GM19468 (cell line): ENCODE data around the gene SIMC1.
"Not testable (repeated sequence)": the region's sequence is repeated elsewhere in the genome, so short reads cannot be mapped to it uniquely, and the experiment has no call there.

Experiments used
- ATAC-seq: cut with Tn5 transposase; IDR thresholded peaks from one replicate; pipeline ENCODE4 v1.9.1; 2021; ENCODE audit warnings: mild to moderate bottlenecking, moderate library complexity, moderate number of reproducible peaks; ENCODE audit not compliant: unreplicated experiment; ENCODE audit errors: extremely low read depth

The SIMC1 gene

GRCh38 chr5:176237971-176238644, at the start of gene SIMC1:
Gene SIMC1 (plus strand): TSS chr5:176238424. CDS start chr5:176238509, 85 bp downstream.
- peak; percentile 64 for ATAC-seq

DNA sequence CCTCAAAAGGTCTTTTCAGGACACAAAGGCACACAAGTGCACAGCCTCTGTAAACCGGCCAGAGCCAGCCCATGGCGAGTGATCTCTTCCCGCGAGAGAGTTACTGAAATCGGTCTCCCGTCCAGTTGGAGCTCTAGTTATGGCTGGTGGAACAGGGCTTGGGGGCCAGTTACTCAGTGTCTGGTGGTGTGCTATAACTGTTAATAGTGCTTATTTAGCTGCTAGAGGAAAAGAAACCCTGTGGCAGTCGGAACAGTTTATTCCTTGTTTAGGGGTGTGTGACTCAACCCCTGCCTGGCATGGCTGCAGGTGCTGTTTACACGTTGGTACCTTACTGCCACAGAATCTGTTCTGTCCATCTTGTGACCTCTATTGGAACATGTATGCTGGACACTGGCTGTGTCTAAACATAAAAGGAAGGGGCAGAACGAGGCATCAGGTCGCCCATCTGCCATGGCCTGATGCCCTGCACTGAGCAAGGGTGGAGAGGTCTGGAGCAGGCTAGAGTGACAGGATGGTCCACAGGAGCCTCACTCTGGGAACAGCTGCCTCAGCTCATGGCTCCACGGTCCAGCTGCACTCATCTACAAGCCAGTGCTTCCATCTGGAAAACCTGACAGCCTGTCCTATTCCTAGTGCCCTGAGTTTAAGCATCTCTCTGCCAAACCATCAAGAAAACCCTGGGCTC, 49.6 kb upstream of the SIMC1 start:
- ATAC-seq: no peak

DNA sequence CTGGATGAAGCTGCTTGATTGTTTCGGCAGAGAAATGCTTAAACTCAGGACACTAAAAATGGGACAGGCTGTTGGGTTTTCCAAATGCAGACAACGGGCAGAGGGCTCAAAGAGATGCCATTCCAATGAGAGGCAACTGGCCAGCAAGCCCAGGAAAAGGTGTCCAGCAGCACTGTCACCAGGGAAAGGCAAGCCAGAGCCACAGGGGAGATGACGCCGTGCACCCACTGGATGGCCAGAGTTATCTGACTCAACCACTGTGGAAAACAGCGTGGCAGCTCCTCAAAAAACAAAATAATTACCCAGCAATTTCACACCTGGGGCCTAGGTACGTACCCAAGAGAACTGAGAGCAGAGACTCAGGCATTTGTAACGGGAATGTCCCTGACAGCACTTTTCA, 48.4 kb upstream of the SIMC1 start:
- ATAC-seq: no peak

- no peak for ATAC-seq
Observed at GRCh38 chr5:176190886-176191755, 47.1 kb upstream of the SIMC1 start.

GRCh38 chr5:176192094-176192721, 46.0 kb upstream of the SIMC1 start:
- no peak for ATAC-seq

DNA sequence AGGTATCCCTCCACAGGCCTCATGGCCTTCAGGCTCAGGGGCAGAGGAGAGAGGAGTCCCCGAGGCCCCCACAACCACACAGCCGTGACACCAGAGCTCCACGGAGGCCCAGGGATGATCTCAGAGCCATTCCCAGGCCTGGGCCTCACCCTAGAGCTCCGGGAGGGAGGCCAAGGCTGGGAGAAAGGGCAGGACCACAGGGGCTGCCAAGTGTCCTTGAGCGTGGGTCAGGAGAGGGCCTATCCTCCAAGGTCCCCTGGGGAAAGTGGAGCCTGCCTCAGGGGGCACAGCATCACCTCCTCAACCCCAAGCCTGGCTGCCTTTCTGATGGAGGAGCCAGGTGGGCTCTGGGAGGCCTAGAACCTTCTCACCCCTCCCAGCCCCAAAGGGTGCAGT, 45.5 kb upstream of the SIMC1 start:
- ATAC-seq: not testable (repeated sequence)

DNA sequence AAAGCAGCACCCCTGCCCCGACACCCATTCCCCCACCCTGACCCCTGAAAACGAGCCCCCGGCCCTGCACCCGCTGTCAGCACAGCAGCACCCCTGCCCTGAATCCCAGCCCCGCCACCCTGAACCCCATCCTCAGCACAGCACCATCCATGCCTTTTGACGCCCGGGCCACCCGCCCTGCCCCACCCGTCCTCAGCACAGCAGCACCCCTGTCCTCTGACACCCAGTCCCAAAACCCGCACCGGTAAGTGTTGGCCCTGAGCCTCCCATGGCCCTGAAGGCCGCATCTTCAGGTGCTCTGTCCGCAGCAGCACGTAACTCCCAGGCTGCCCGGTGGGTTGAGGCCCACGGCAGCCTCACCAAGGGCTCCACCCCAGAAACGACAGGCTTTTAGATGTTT, 44.6 kb upstream of the SIMC1 start:
- ATAC-seq: not testable (repeated sequence)

- not testable (repeated sequence) for ATAC-seq
Observed at GRCh38 chr5:176194238-176195083, 43.8 kb upstream of the SIMC1 start.

- not testable (repeated sequence) for ATAC-seq
Observed at GRCh38 chr5:176195084-176195413, 43.2 kb upstream of the SIMC1 start.

GRCh38 chr5:176195487-176196207, 42.6 kb upstream of the SIMC1 start:
- not testable (repeated sequence) for ATAC-seq

GRCh38 chr5:176196781-176197180, 41.4 kb upstream of the SIMC1 start:
- not testable (repeated sequence) for ATAC-seq

DNA sequence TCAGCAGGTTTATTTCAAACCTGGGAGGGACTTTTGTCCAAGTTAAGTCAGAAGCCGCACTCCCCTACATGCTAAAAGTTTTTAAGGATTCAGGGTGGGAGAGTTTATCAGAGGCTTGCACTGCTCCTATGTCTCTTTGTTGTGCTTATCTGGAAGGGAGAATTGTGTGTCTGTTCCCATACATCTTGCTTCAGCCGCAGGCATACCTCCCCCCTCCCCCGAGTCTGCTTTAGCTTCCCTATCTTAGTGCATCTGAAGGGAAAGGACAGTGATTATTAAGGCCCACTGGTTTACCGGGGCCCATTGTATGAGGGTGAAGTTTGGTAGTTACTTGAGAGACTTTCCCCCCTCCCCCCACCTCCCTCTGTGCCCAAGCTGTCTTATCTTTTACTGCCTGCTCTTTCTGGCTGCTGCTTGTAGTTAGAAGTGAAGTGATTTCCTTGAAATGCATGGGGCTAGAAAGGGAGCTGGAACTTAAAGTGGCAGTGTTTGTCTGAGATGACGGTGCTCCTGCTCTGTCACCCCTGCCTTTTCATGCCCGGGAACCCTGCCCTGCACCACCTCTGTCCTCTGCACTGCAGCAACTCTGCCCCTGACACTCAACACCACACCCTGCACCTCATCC, 40.9 kb upstream of the SIMC1 start:
- not testable (repeated sequence) for ATAC-seq

DNA sequence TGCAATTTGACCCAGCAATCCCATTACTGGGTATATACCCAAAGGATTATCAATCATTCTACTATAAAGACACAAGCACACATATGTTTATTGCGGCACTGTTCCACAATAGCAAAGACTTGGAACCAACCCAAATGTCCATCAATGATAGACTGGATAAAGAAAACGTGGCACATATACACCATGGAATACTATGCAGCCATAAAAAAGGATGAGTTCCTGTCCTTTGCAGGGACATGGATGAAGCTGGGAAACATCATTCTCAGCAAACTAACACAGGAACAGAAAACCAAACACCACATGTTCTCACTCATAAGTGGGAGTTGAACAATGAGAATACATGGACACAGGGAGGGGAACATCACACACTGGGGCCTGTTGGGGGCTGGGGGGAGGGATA, 39.9 kb upstream of the SIMC1 start:
- ATAC-seq: not testable (repeated sequence)

DNA sequence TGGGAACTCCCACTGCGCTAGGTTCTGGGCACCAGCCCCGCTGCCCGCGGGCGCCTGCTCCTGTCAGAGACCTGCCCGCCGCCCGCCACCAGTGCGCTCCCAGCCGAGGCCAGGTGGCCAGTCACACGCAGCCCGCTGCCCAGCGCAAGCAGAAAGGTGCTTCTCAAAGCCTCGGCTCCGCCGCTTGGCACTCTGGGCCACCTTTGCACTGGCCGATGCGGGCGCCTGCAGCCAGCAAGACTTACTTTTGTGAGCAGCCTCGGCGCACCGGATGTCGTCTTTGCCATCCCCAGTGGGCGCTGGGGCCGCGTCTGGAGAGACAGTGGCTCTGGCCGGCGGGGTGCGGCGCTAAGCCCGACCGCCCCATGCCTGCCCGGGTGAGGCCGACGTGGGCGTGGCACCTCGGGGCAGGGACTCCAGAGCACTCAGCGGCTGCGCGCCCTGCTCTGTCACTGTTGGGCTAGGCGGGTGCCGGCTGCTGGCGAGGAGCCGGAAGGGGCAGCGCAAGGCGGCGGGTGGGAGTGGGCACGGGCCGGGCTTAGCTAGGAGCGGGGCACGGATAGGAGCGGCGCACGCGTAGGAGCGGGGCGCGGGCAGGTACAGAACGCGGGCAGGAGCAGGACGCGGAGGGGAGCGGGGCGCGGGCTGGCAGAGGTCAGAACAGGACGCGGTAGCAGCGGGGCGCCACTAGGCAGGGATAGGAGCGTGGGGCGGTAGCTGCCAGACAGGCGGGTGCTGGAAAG, 39.1 kb upstream of the SIMC1 start:
- ATAC-seq: not testable (repeated sequence)

DNA sequence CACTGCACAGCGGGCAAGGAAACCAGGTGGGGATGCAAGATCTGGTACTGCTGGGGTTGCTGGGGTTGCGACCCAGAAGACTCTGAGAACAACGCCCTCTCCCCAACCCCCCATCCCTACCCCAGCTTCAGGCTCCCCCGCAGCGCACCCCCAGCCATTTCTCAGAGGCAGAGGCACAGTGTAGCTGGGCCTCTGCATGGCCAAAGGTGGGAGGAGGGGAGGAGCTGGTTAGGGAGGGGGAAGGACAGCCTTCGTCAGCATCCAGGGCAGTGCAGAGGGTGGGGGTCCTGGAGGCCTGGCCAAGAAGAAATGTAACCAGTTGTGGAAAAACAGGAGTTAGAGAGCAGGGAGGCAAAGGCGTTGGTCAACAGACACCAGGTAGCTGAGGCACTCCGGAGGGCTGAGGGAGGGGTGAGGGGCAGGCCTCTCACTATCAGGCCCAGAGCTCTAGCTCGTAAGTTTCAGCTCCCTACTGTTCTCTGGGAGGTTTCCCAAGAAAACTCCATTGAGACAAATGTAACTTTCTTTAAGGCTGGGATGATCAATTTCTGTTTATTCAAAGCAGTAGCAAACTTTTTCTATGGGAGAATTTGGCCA, 38.3 kb upstream of the SIMC1 start:
- not testable (repeated sequence) for ATAC-seq

GRCh38 chr5:176201811-176202210, 36.4 kb upstream of the SIMC1 start:
- no peak for ATAC-seq

GRCh38 chr5:176203086-176203485, 35.1 kb upstream of the SIMC1 start:
- ATAC-seq: no peak
